Astrocyte (in vitro differentiated cells and primary cell): Measurements from ENCODE around the gene ZBTB8B. TPM values are rescaled to one million over a fixed set of nuclear protein-coding genes. Genes with fewer than 3 reads are reported as not detected.

Source experiments
- DNase-seq: peaks from one replicate; pipeline ENCODE4 v3.0.0-alpha.2; 2010; ENCODE audit warnings: low read depth
- FAIRE-seq: peaks from 2 replicates; lab custom pipeline; 2011; peaks lifted over from hg19 to GRCh38; lab: Jason Lieb, UNC
- H2AFZ ChIP-seq: 2 replicates; pipeline ENCODE4 v1.6.0; 2012; ENCODE audit warnings: low read depth, low read length, inconsistent platforms
- H3K27ac ChIP-seq: 2 replicates; pipeline ENCODE4 v1.5.1; 2011; ENCODE audit warnings: low read depth, low read length, inconsistent platforms
- H3K27me3 ChIP-seq: 2 replicates; pipeline ENCODE4 v1.6.0; 2011; ENCODE audit warnings: low read length, inconsistent platforms; ENCODE audit not compliant: insufficient read depth
- H3K36me3 ChIP-seq: 2 replicates; pipeline ENCODE4 v1.5.1; 2011; ENCODE audit warnings: low read length, inconsistent platforms; ENCODE audit not compliant: insufficient read depth
- H3K4me1 ChIP-seq: 2 replicates; pipeline ENCODE4 v1.5.1; 2011; ENCODE audit warnings: low read length, inconsistent platforms; ENCODE audit not compliant: insufficient read depth
- H3K4me2 ChIP-seq: 2 replicates; pipeline ENCODE4 v1.6.0; 2012; ENCODE audit warnings: low read length, inconsistent platforms
- H3K4me3 ChIP-seq: 2 replicates; pipeline ENCODE4 v1.5.1; 2011; ENCODE audit warnings: low read depth, mild to moderate bottlenecking, low read length, inconsistent platforms; ENCODE audit not compliant: insufficient read depth
- H3K79me2 ChIP-seq: 2 replicates; pipeline ENCODE4 v1.6.0; 2012; ENCODE audit warnings: mild to moderate bottlenecking, low read length, inconsistent platforms; ENCODE audit not compliant: insufficient read depth
- H3K9ac ChIP-seq: 2 replicates; pipeline ENCODE4 v1.6.0; 2012; ENCODE audit warnings: mild to moderate bottlenecking, low read length, inconsistent platforms
- H3K9me3 ChIP-seq: 2 replicates; pipeline ENCODE4 v1.5.1; 2012; ENCODE audit warnings: low read depth, mild to moderate bottlenecking, low read length, inconsistent platforms; ENCODE audit not compliant: insufficient read depth
- H4K20me1 ChIP-seq: 2 replicates; pipeline ENCODE4 v1.6.0; 2012; ENCODE audit warnings: low read length, inconsistent platforms; ENCODE audit not compliant: insufficient read depth
- H3K27ac Mint-ChIP-seq: one replicate; pipeline ENCODE4 v1.8.0; 2021; ENCODE audit warnings: mild to moderate bottlenecking, mixed read lengths; ENCODE audit not compliant: unreplicated experiment
- H3K27me3 Mint-ChIP-seq: one replicate; pipeline ENCODE4 v1.8.0; 2021; ENCODE audit warnings: low read depth, mixed read lengths; ENCODE audit not compliant: unreplicated experiment
- H3K36me3 Mint-ChIP-seq: one replicate; pipeline ENCODE4 v1.8.0; 2021; ENCODE audit warnings: low read depth, mixed read lengths; ENCODE audit not compliant: unreplicated experiment
- H3K4me1 Mint-ChIP-seq: one replicate; pipeline ENCODE4 v1.8.0; 2021; ENCODE audit warnings: low read depth, mixed read lengths; ENCODE audit not compliant: unreplicated experiment
- H3K4me3 Mint-ChIP-seq: one replicate; pipeline ENCODE4 v1.8.0; 2021; ENCODE audit warnings: mild to moderate bottlenecking, moderate library complexity, mixed read lengths; ENCODE audit not compliant: unreplicated experiment
- H3K9me3 Mint-ChIP-seq: one replicate; pipeline ENCODE4 v1.8.0; 2021; ENCODE audit warnings: mild to moderate bottlenecking, mixed read lengths; ENCODE audit not compliant: unreplicated experiment
- CTCF ChIP-seq: IDR thresholded peaks from 2 replicates; pipeline ENCODE4 v1.5.1; 2011; ENCODE audit warnings: low read depth, mild to moderate bottlenecking, inconsistent platforms, low read length, moderate library complexity; ENCODE audit not compliant: insufficient read depth
- EZH2 ChIP-seq: IDR thresholded peaks from 2 replicates; pipeline ENCODE4 v1.6.1; 2012; ENCODE audit warnings: mild to moderate bottlenecking, low read length, inconsistent platforms; ENCODE audit not compliant: insufficient read depth
- total RNA-seq: library from RNA; stranded (reverse); gene quantifications from 2 replicates; pipeline ENCODE4 v1.2.1, GENCODE V29; 2021

ZBTB8B gene
- total RNA-seq, 1 donor from 2014 or later, result 0.18 TPM

DNA sequence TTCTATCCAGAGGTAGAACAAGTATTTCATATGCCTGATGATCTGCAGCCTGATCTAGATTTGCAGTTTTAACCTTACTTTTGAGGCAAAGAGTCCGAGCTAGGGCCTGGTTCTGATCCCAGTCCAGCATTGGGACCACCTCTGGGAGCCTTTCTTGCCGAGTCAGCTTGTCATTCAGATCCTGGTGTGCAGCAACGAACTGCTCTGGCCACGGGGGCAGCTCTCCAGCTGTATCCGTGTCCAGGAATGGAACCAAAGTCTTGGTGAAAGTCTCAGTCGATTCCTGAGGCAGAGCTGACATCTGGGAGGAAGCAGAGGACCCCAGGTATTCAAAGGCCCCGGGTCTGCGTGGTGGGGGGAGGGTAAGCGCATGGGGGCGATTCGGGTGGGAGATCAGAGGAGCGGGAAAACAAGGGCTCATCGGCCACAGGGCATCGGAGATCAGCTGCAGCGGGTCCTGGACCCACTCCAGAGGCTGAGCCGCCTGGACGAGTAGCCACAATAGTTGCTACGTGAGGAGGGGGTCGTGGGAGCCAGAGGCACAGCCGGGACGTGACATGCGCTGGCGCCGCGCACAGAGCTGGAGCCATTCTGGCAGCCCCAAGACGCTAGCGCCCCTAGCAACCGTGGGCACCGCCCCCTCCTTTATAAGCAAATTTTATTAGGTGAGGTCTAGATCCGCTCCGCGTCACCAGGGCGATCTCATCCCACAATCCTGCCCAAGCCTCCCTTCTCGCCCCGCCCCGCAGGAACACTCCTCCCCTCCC lies 38.2 kb upstream of the ZBTB8B start:
- no peak overlapping the region for H3K27ac ChIP-seq
- no peaks in the 10 kb centered on the region for H3K79me2 ChIP-seq
- H3K4me3 Mint-ChIP-seq, result no peak overlapping the region
- H3K4me3 ChIP-seq, result peak overlapping the region; percentile 37
- FAIRE-seq, result no peak
- peak; percentile 12 for DNase-seq
- peaks cover 7% of the 10 kb centered on the region for H3K4me1 ChIP-seq
- H3K9me3 Mint-ChIP-seq, result peaks cover 9% of the 10 kb centered on the region
- no peaks in the 10 kb centered on the region for H3K36me3 ChIP-seq
- peak overlapping the region; percentile 88 for H3K4me2 ChIP-seq
- no peaks in the 10 kb centered on the region for H4K20me1 ChIP-seq
- H3K9me3 ChIP-seq, result no peaks in the 10 kb centered on the region
- no peak overlapping the region for H3K9ac ChIP-seq
- H3K27ac Mint-ChIP-seq, result no peak overlapping the region
- H3K36me3 Mint-ChIP-seq, result no peaks in the 10 kb centered on the region
- H3K27me3 ChIP-seq, result peaks cover 41% of the 10 kb centered on the region
- TF ChIP-seq EZH2 (peak; percentile 32), CTCF (no peak)
- H2AFZ ChIP-seq, result peak overlapping the region; percentile 74
- H3K27me3 Mint-ChIP-seq, result peaks cover 32% of the 10 kb centered on the region
- H3K4me1 Mint-ChIP-seq, result no peaks in the 10 kb centered on the region

DNA sequence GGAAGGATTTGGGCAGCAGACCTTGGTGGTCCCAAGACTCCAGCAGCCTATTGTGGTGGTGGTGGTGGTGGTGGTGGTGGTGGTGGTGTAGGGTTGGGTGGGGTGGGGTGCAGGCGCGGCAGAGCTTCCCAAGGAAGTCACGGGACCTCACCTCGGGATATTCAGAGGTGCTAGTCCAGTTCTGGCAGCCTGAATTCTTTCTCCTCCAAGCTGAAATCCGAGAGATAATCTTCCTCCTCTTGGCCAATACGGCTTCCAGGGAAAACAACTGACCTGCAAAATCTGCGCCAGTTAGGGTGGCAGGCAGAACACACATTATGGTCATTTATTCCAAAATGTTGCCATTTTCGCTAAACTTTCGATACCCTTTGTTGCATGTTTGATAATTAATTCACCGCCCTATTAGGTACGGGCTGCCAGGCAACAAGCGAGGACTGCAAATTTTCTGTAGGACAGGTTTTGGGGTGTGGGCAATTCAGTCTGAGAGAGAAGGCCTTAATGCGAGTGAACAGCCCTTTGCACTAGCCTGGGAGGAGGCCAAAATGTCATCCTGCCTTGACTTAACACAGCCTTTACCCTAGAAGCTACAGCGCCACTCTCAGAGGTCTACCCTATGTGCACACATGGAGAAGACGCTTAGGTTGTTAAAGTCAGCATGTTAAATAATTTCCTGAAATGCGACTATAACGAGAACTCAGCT lies 37.5 kb upstream of the ZBTB8B start:
- H3K4me2 ChIP-seq, result peak overlapping the region; percentile 88
- peaks cover 41% of the 10 kb centered on the region for H3K27me3 ChIP-seq
- no peak overlapping the region for H3K4me3 Mint-ChIP-seq
- H4K20me1 ChIP-seq, result no peaks in the 10 kb centered on the region
- H3K9me3 ChIP-seq, result no peaks in the 10 kb centered on the region
- H3K4me1 ChIP-seq, result peaks cover 7% of the 10 kb centered on the region
- H3K36me3 Mint-ChIP-seq, result no peaks in the 10 kb centered on the region
- H3K9me3 Mint-ChIP-seq, result peaks cover 9% of the 10 kb centered on the region
- H3K79me2 ChIP-seq, result no peaks in the 10 kb centered on the region
- H3K27ac ChIP-seq, result no peak overlapping the region
- peak overlapping the region; percentile 74 for H2AFZ ChIP-seq
- no peaks in the 10 kb centered on the region for H3K36me3 ChIP-seq
- FAIRE-seq, result no peak
- DNase-seq, result no peak
- no peak overlapping the region for H3K9ac ChIP-seq
- H3K27me3 Mint-ChIP-seq, result peaks cover 28% of the 10 kb centered on the region
- peak overlapping the region; percentile 37 for H3K4me3 ChIP-seq
- H3K27ac Mint-ChIP-seq, result no peak overlapping the region
- no peaks in the 10 kb centered on the region for H3K4me1 Mint-ChIP-seq
- no peak for TF ChIP-seq EZH2
- no peak for TF ChIP-seq CTCF
